H9 (cell line): ENCODE data around the gene ACYP1. TPM values are rescaled to one million over a fixed set of nuclear protein-coding genes. Genes with fewer than 3 reads are reported as not detected.

Experiments
- DNase-seq: peaks from one replicate; pipeline ENCODE4 v3.0.0-alpha.2; 2017
- H2AFZ ChIP-seq: one replicate; pipeline ENCODE4 v1.6.1; 2013; ENCODE audit warnings: mild to moderate bottlenecking, low read length, control low read depth, moderate library complexity
- H2AK5ac ChIP-seq: 2 replicates; pipeline ENCODE4 v1.6.1; 2013; ENCODE audit warnings: low read length, control low read depth, mixed read lengths; ENCODE audit not compliant: insufficient read length
- H2BK120ac ChIP-seq: one replicate; pipeline ENCODE4 v1.6.1; 2013; ENCODE audit warnings: low read depth, mild to moderate bottlenecking, low read length, control low read depth, inconsistent platforms; ENCODE audit not compliant: poor library complexity, severe bottlenecking
- H2BK12ac ChIP-seq: 2 replicates; pipeline ENCODE4 v1.6.1; 2013; ENCODE audit warnings: low read length, control low read depth, mixed read lengths, low read depth; ENCODE audit not compliant: insufficient read length
- H2BK15ac ChIP-seq: 2 replicates; pipeline ENCODE4 v1.6.1; 2013; ENCODE audit warnings: low read depth, low read length, control low read depth
- H2BK20ac ChIP-seq: one replicate; pipeline ENCODE4 v1.6.1; 2013; ENCODE audit warnings: low read depth, mild to moderate bottlenecking, low read length, control low read depth, inconsistent platforms; ENCODE audit not compliant: poor library complexity, severe bottlenecking
- H2BK5ac ChIP-seq: 2 replicates; pipeline ENCODE4 v1.6.1; 2013; ENCODE audit warnings: low read length, control low read depth, mixed read lengths; ENCODE audit not compliant: insufficient read length
- H3K14ac ChIP-seq: 2 replicates; pipeline ENCODE4 v1.6.1; 2013; ENCODE audit warnings: low read length, control low read depth; ENCODE audit not compliant: insufficient read depth
- H3K18ac ChIP-seq: 2 replicates; pipeline ENCODE4 v1.6.1; 2013; ENCODE audit warnings: low read depth, mild to moderate bottlenecking, mixed read lengths, low read length, control low read depth; ENCODE audit not compliant: insufficient read length
- H3K23ac ChIP-seq: 2 replicates; pipeline ENCODE4 v1.6.1; 2013; ENCODE audit warnings: low read length, control low read depth, mixed read lengths, low read depth; ENCODE audit not compliant: insufficient read length
- H3K23me2 ChIP-seq: 2 replicates; pipeline ENCODE4 v1.6.1; 2013; ENCODE audit warnings: low read depth, mild to moderate bottlenecking, mixed read lengths, low read length, control low read depth; ENCODE audit not compliant: insufficient read length, poor library complexity, severe bottlenecking
- H3K27ac ChIP-seq: 2 replicates; pipeline ENCODE4 v1.5.1; 2013; ENCODE audit warnings: low read length, control low read depth, mixed read lengths, low read depth; ENCODE audit not compliant: insufficient read length
- H3K27me3 ChIP-seq: 2 replicates; pipeline ENCODE4 v1.6.1; 2013; ENCODE audit warnings: low read length, control low read depth, inconsistent platforms; ENCODE audit not compliant: insufficient read depth
- H3K4ac ChIP-seq: 2 replicates; pipeline ENCODE4 v1.6.1; 2013; ENCODE audit warnings: low read depth, mild to moderate bottlenecking, control low read depth, inconsistent platforms, low read length, moderate library complexity
- H3K4me1 ChIP-seq: 2 replicates; pipeline ENCODE4 v1.6.1; 2013; ENCODE audit warnings: low read length, control low read depth, inconsistent platforms; ENCODE audit not compliant: insufficient read depth
- H3K4me2 ChIP-seq: 2 replicates; pipeline ENCODE4 v1.6.1; 2013; ENCODE audit warnings: low read length, control low read depth, mixed read lengths; ENCODE audit not compliant: insufficient read length, insufficient read depth
- H3K56ac ChIP-seq: 2 replicates; pipeline ENCODE4 v1.6.1; 2013; ENCODE audit warnings: low read depth, mild to moderate bottlenecking, mixed read lengths, low read length, control low read depth; ENCODE audit not compliant: insufficient read length
- H3K79me1 ChIP-seq: 2 replicates; pipeline ENCODE4 v1.6.1; 2013; ENCODE audit warnings: low read depth, mild to moderate bottlenecking, moderate library complexity, low read length, control low read depth, inconsistent platforms; ENCODE audit not compliant: insufficient read depth, poor library complexity, severe bottlenecking
- H3K79me2 ChIP-seq: 2 replicates; pipeline ENCODE4 v1.6.1; 2013; ENCODE audit warnings: low read length, control low read depth, inconsistent platforms; ENCODE audit not compliant: insufficient read depth
- H3K9ac ChIP-seq: 2 replicates; pipeline ENCODE4 v1.6.1; 2013; ENCODE audit warnings: low read length, control low read depth, mixed read lengths; ENCODE audit not compliant: insufficient read length; ENCODE audit errors: extremely low read depth
- H3K9me3 ChIP-seq: one replicate; pipeline ENCODE4 v1.6.1; 2013; ENCODE audit warnings: low read depth, low read length, inconsistent platforms; ENCODE audit not compliant: control insufficient read depth
- H3T11ph ChIP-seq: one replicate; pipeline ENCODE4 v1.6.1; 2013; ENCODE audit warnings: mild to moderate bottlenecking, low read length, control low read depth, inconsistent platforms
- H4K20me1 ChIP-seq: one replicate; pipeline ENCODE4 v1.6.1; 2013; ENCODE audit not compliant: control insufficient read depth, insufficient read length, insufficient read depth
- H4K5ac ChIP-seq: 2 replicates; pipeline ENCODE4 v1.6.1; 2013; ENCODE audit warnings: low read depth, mild to moderate bottlenecking, mixed read lengths, low read length, control low read depth; ENCODE audit not compliant: insufficient read length
- H4K8ac ChIP-seq: replicated peaks from 2 replicates; pipeline ENCODE4 v1.6.1; 2013; ENCODE audit warnings: low read length, control low read depth, mixed read lengths, low read depth; ENCODE audit not compliant: insufficient read length
- H4K91ac ChIP-seq: 2 replicates; pipeline ENCODE4 v1.6.1; 2013; ENCODE audit warnings: low read depth, mild to moderate bottlenecking, moderate library complexity, mixed read lengths, low read length, control low read depth; ENCODE audit not compliant: insufficient read length
- H3K27ac Mint-ChIP-seq, 3 experiments: 2 replicates in 2 of 3; 3 replicates in 1 of 3; pipeline ENCODE4 v1.8.0; 2020 to 2021; ENCODE audit warnings: mixed read lengths in 3 of 3, mild to moderate bottlenecking in 1 of 3, moderate library complexity in 1 of 3
- H3K27me3 Mint-ChIP-seq: 2 replicates; pipeline ENCODE4 v1.8.0; 2021; ENCODE audit warnings: low read depth, mild to moderate bottlenecking, moderate library complexity, mixed read lengths
- H3K36me3 Mint-ChIP-seq, 3 experiments: 2 replicates in 2 of 3; 3 replicates in 1 of 3; pipeline ENCODE4 v1.8.0; 2020 to 2021; ENCODE audit warnings: low read depth in 3 of 3, mixed read lengths in 3 of 3; ENCODE audit not compliant: insufficient read depth in 1 of 3
- H3K4me1 Mint-ChIP-seq, 2 experiments: 2 replicates each; pipeline ENCODE4 v1.8.0; 2020; ENCODE audit warnings: mixed read lengths in 2 of 2
- H3K4me3 Mint-ChIP-seq, 2 experiments: 2 replicates in 1 of 2; 3 replicates in 1 of 2; pipeline ENCODE4 v1.8.0; 2020 to 2021; ENCODE audit warnings: mild to moderate bottlenecking in 2 of 2, mixed read lengths in 2 of 2, moderate library complexity in 1 of 2
- H3K9me3 Mint-ChIP-seq, 2 experiments: 2 replicates in 1 of 2; 3 replicates in 1 of 2; pipeline ENCODE4 v1.8.0; 2020; ENCODE audit warnings: mild to moderate bottlenecking in 2 of 2, mixed read lengths in 2 of 2, moderate library complexity in 1 of 2
- WGBS: extraction: QIAGEN DNeasy Blood & Tissue Kit; methylation state at CpG from one replicate; pipeline ENCODE4 v1.1.7; 2013; ENCODE audit warnings: missing lambda C conversion rate, low lambda C conversion rate, mixed read lengths; ENCODE audit not compliant: insufficient read length; ENCODE audit errors: extremely low coverage; 5-methylcytosine and 5-hydroxymethylcytosine counted together
- total RNA-seq: library from RNA; stranded (reverse); gene quantifications from 2 replicates; pipeline ENCODE4 v1.2.1, GENCODE V29; 2021
- TF ChIP-seq, protein P1 (sequence below): fragments of 200-600 bp; sonication (generic); conservative IDR thresholded peaks from 3 replicates; pipeline ENCODE4 v1.8.0; 2021; ENCODE audit warnings: antibody characterized with exemption, mild to moderate bottlenecking

ACYP1 gene
- total RNA-seq, 1 experiment from 2014 or later = 18.9 TPM

GRCh38 chr14:75096959-75097358, 33.1 kb upstream of the ACYP1 start:
- H3K18ac ChIP-seq = no peak overlapping the region
- no peak overlapping the region for H3K56ac ChIP-seq
- DNase-seq = no peak
- no peaks in the 10 kb centered on the region for H3K27me3 ChIP-seq
- H2BK15ac ChIP-seq = no peak overlapping the region
- no peak overlapping the region for H2AFZ ChIP-seq
- no CpG with 5 or more reads among the region's 6 CpGs for WGBS
- H3K23me2 ChIP-seq = no peaks in the 10 kb centered on the region
- Mint-ChIP-seq H3K36me3 (peaks cover 18 to 68% (median 62%) of the 10 kb centered on the region in 3 experiments; a peak in 6 of 7 replicates), H3K27me3 (no peaks in the 10 kb centered on the region), H3K27ac (no peak overlapping the region), H3K4me1 (peaks cover 7 to 8% of the 10 kb centered on the region in 2 experiments), H3K9me3 (no peaks in the 10 kb centered on the region), H3K4me3 (no peak overlapping the region)
- no peak overlapping the region for H4K91ac ChIP-seq
- H3K27ac ChIP-seq = no peak overlapping the region
- no peaks in the 10 kb centered on the region for H3K9me3 ChIP-seq
- H2BK120ac ChIP-seq = no peak overlapping the region
- no peaks in the 10 kb centered on the region for H3K79me2 ChIP-seq
- H3T11ph ChIP-seq = no peak overlapping the region
- H3K4ac ChIP-seq = no peak overlapping the region
- H3K4me2 ChIP-seq = no peak overlapping the region
- no peaks in the 10 kb centered on the region for H3K4me1 ChIP-seq
- H3K79me1 ChIP-seq = no peaks in the 10 kb centered on the region
- H2AK5ac ChIP-seq = no peak overlapping the region
- H2BK20ac ChIP-seq = no peak overlapping the region
- H2BK12ac ChIP-seq = no peak overlapping the region
- H3K9ac ChIP-seq = no peak overlapping the region
- no peak overlapping the region for H3K23ac ChIP-seq
- H4K5ac ChIP-seq = no peak overlapping the region
- H4K20me1 ChIP-seq = no peaks in the 10 kb centered on the region
- no peak overlapping the region for H2BK5ac ChIP-seq
- no peak overlapping the region for H3K14ac ChIP-seq
- H4K8ac ChIP-seq = no peak overlapping the region
- TF ChIP-seq, protein P1, sequence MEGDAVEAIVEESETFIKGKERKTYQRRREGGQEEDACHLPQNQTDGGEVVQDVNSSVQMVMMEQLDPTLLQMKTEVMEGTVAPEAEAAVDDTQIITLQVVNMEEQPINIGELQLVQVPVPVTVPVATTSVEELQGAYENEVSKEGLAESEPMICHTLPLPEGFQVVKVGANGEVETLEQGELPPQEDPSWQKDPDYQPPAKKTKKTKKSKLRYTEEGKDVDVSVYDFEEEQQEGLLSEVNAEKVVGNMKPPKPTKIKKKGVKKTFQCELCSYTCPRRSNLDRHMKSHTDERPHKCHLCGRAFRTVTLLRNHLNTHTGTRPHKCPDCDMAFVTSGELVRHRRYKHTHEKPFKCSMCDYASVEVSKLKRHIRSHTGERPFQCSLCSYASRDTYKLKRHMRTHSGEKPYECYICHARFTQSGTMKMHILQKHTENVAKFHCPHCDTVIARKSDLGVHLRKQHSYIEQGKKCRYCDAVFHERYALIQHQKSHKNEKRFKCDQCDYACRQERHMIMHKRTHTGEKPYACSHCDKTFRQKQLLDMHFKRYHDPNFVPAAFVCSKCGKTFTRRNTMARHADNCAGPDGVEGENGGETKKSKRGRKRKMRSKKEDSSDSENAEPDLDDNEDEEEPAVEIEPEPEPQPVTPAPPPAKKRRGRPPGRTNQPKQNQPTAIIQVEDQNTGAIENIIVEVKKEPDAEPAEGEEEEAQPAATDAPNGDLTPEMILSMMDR = no peak
